T-helper 17 cell (primary cell): ENCODE data around the gene WDCP. TPM values are rescaled to one million over a fixed set of nuclear protein-coding genes. Genes with fewer than 3 reads are reported as not detected.

Experiments used
- total RNA-seq, 4 donors: library from RNA in 2 of 4; stranded (reverse) in 2 of 4; gene quantifications; one replicate each; pipeline ENCODE4 v1.2.3 and lab custom pipeline; 2022 to 2026

WDCP gene
- total RNA-seq, 2 donors from 2014 or later = 3.4 to 3.7 TPM

Other genes starting within 250 kb of the WDCP start
- gene ATAD2B, start 120.3 kb downstream of the WDCP start, total RNA-seq = 10 to 100 TPM; 48.3 to 52.3 TPM
- 10 to 100 TPM; 12.0 to 13.9 TPM for gene UBXN2A, start 106.9 kb downstream of the WDCP start, total RNA-seq
- gene MFSD2B, start 37.3 kb downstream of the WDCP start, total RNA-seq = 1 to 10 TPM in 1 of 2 donors, under 1 TPM in 1; 0.27 to 4.9 TPM
- 1 to 10 TPM in 1 of 2 donors, under 1 TPM in 1; 0.27 to 2.6 TPM for gene FKBP1B, start 2.4 kb upstream of the WDCP start, total RNA-seq
- gene SF3B6, start 28.9 kb upstream of the WDCP start, total RNA-seq = 10 to 100 TPM; 48.8 to 51.5 TPM
- under 1 TPM; 0.17 to 0.34 TPM for gene TP53I3, start 37.4 kb upstream of the WDCP start, total RNA-seq
- gene PFN4, start 75.9 kb upstream of the WDCP start, total RNA-seq = not detected
- 10 to 100 TPM; 10.7 to 16.2 TPM for gene FAM228B, start 76.1 kb upstream of the WDCP start, total RNA-seq
- gene FAM228A, start 127.7 kb upstream of the WDCP start, total RNA-seq = under 1 TPM; 0.17 to 0.52 TPM